Epithelial cell of esophagus (primary cell): ENCODE measurements around the gene ATP2C1.
A peak's percentile ranks its signal among the peaks of the same experiment; 100 is the strongest.

Experiments used
- DNase-seq: peaks from one replicate; pipeline ENCODE4 v3.0.0; 2010; ENCODE audit warnings: low read depth
- H3K4me3 ChIP-seq: 2 replicates; pipeline ENCODE4 v1.5.1; 2011; ENCODE audit warnings: mild to moderate bottlenecking, low read length, control low read depth
- TF ChIP-seq, protein P1 (sequence below): IDR thresholded peaks from 2 replicates; pipeline ENCODE4 v1.5.1; 2011; ENCODE audit warnings: low read depth, mild to moderate bottlenecking, low read length, control low read depth, inconsistent platforms; ENCODE audit not compliant: insufficient read depth; ENCODE audit errors: missing control alignments

ATP2C1 gene

DNA sequence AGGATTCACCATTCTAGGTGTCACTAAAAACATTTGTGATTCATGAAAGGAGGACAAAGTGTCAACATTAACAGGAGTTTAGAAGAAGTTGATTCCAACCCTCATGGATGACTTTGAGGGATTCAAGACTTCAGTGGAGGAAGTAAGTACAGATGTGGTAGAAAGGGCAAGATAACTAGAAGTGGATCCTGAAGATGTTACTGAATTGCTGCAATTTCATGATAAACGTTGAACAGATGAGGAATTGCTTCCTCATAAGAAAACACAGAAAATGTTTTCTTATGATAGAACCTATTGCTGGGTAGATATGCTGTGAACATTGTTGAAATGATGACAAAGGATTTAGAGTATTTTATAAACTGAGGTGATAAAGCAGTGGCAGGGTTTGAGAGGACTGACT, 23.5 kb upstream of the ATP2C1 start:
- TF ChIP-seq, protein P1, sequence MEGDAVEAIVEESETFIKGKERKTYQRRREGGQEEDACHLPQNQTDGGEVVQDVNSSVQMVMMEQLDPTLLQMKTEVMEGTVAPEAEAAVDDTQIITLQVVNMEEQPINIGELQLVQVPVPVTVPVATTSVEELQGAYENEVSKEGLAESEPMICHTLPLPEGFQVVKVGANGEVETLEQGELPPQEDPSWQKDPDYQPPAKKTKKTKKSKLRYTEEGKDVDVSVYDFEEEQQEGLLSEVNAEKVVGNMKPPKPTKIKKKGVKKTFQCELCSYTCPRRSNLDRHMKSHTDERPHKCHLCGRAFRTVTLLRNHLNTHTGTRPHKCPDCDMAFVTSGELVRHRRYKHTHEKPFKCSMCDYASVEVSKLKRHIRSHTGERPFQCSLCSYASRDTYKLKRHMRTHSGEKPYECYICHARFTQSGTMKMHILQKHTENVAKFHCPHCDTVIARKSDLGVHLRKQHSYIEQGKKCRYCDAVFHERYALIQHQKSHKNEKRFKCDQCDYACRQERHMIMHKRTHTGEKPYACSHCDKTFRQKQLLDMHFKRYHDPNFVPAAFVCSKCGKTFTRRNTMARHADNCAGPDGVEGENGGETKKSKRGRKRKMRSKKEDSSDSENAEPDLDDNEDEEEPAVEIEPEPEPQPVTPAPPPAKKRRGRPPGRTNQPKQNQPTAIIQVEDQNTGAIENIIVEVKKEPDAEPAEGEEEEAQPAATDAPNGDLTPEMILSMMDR: no peak
- H3K4me3 ChIP-seq: no peak overlapping the region
- DNase-seq: no peak

- no peak for DNase-seq
- no peak overlapping the region for H3K4me3 ChIP-seq
- TF ChIP-seq, protein P1: no peak
These were observed 17.3 kb upstream of the ATP2C1 start for GRCh38 chr3:130876594-130876993.

- DNase-seq: no peak
- H3K4me3 ChIP-seq: no peak overlapping the region
- TF ChIP-seq, protein P1: no peak
These were observed 15.4 kb upstream of the ATP2C1 start for GRCh38 chr3:130878464-130878863.

DNA sequence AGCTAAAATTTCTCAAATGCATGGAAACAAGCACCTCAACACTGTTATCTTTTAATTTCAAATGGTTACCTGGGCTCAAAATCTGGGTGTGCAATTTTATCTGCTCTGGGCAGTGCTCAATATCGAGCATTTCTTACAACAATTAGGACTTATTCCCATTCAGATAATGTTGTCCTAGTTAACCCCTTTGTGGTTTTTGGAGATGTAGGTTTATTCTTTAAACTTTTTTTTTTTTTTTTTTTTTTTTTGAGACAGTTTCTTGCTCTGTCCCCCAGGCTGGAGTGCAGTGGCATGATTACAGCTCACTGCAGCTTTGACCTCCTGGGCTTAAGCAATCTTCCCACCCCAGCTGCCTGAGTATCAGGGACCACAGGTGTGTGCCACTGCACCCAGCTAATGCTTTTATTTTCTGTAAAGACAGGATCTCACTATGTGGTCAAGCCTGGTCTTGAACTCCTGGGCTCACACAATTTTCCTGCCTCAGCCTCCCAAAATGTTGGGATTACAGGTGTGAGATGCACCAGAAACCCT, 4.4 kb upstream of the ATP2C1 start:
- no peak overlapping the region for H3K4me3 ChIP-seq
- DNase-seq: no peak
- TF ChIP-seq, protein P1: no peak

DNA sequence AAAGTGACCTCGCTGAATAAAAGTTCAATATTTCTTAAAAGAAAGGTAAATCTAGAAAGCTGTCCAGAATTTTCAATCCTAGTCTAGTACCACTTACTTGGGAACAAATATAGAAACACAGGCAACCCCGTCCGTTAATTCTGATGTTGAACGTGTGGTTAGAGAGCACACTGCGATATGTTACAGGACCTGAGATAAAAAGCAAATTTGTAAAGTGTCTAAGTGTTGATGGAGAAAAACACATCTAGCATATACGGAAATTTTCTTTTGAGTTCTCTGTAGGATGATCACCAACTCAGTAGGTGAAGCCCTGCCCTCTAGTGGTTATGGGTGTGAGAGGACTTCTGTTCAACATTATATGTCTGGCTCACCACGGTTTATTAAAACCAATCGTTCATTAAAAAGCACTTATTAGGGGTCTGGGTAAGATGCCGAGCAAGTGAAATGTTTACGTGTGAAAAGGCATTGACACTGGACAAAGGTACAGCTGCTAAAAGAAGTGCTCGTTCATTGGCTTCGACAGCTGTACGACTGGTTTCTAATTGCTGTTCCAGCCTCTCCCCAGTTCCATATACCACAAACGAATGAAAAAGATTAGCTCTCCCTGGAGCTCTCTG, 1.0 kb upstream of the ATP2C1 start:
- DNase-seq: peak; percentile 87
- H3K4me3 ChIP-seq: peak overlapping the region; percentile 91
- TF ChIP-seq, protein P1: peak; percentile 89

DNA sequence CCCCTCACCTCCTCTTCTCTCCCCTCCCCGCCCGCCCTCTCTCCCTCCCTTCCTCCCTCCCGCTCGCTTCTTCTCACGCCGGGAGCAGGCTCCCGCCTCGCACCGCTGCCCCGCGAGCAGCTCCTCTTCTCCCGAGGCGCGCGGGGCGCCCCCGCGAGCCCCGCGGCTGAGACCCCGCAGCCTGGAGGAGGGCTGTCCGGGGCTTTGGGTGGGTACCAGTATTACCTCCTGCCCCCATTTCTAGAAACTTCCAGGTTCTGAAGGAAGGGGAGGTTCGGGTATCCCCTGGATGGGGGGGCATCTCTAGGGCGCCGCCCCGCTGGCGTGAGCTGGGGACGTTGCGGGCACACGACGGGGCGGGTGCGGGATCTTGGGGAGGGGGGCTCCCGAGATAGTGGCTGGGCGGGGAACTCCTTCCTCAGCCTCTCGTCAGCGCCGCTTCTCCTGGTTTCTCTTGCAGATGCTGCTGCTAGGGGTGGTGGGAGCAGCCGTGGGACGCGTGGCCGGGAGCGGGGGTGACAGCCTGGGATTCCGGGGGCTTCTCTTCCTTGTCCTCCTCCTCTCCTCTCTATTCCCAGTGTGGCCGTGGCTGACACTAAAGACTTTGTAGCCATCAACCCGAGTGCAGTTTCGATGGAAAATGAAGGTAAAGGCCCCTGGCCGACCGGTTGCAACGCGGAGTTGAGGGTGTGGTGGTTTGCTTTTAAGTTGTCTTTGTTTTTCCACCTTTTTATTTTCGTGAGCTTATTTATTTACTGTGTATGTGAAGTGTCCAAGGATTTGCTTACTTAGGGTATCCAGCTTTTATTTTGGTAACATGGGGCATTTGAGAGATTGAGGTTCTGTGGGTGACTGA, 474 bp downstream of the ATP2C1 start:
- H3K4me3 ChIP-seq: peak overlapping the region; percentile 91
- TF ChIP-seq, protein P1: no peak
- peak; percentile 27 for DNase-seq
